Midbrain (tissue), 1 donor: Measurements from ENCODE around the gene WNT5B.
A peak's percentile ranks its signal among the peaks of the same experiment; 100 is the strongest.
"Not testable (repeated sequence)": the region's sequence is repeated elsewhere in the genome, so short reads cannot be mapped to it uniquely, and the experiment has no call there.

ENCODE experiments used
- DNase-seq: peaks from one replicate; lab custom pipeline; 2025; lab: John Stamatoyannopoulos, UW

WNT5B gene

DNA sequence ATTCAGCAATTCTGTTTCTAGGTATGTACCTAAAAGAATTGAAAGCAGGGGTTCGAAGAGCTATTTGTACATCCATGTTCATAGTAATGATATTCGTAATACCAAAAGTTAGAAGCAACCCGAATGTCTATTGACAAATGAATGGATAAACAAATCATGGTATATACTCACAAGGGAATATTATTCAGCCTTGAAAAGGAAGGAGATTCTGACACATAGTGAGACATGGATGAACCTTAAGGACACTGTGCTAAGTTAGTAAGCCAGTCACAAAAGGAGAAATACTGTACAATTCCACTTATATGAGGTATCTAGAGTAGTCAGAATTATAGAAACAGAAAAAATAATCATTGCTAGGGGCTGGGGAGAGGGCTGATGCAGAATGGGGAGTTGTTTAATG, 30.3 kb upstream of the WNT5B start:
- no peak for DNase-seq

- not testable (repeated sequence) for DNase-seq
Measured at GRCh38 chr12:1602706-1603105, 26.3 kb upstream of the WNT5B start.

DNA sequence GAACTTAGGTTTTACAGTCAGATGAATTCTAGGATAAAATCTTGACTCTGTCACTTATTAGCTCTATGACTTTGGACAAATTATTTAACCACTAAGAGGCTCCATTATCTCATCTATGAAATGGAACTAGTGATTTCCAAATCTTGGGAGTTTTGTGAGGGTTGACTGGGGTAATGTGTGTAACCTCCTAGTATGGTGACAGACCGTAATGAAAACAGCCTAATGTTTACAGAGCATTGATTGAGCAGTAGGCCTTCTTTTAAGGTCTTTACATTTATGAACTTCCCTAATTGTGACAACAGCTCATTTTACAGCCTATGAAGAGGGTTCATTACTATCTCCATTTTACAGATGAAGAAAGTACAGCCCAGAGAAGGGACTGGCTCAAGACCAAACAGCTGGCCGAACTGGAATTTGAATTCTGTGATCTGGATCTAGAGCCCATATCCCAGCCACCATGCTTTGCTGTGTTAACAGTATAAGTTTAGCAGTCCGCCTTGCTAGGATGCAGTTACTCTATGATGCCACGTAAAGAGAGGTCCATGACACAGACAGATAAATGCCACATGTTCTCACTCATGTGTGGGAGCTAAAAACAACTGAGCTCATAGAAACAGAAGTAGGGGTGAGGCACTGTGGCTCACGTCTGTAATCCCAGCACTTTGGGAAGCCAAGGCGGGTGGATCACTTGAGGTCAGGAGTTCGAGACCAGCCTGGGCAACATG, 25.6 kb upstream of the WNT5B start:
- DNase-seq: no peak

DNA sequence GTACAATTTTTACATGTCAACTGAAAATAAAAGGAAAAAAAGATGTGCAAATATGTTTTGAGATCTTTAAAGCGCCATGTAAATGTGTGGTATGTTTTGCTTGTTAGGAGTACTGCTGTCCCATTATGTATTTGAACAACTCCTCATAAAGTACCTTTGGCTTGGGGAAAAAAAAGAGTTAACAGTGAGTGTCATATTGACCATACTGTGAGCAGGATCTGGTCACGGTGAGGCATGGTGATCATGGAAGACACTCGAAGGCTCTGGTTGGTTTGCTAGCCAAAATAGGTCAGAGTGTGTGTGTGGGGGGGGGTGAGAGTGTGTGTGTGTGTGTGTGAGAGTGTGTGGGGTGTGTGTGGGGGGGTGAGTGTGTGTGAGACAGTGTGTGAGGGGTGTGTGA, 24.6 kb upstream of the WNT5B start:
- DNase-seq: no peak

DNA sequence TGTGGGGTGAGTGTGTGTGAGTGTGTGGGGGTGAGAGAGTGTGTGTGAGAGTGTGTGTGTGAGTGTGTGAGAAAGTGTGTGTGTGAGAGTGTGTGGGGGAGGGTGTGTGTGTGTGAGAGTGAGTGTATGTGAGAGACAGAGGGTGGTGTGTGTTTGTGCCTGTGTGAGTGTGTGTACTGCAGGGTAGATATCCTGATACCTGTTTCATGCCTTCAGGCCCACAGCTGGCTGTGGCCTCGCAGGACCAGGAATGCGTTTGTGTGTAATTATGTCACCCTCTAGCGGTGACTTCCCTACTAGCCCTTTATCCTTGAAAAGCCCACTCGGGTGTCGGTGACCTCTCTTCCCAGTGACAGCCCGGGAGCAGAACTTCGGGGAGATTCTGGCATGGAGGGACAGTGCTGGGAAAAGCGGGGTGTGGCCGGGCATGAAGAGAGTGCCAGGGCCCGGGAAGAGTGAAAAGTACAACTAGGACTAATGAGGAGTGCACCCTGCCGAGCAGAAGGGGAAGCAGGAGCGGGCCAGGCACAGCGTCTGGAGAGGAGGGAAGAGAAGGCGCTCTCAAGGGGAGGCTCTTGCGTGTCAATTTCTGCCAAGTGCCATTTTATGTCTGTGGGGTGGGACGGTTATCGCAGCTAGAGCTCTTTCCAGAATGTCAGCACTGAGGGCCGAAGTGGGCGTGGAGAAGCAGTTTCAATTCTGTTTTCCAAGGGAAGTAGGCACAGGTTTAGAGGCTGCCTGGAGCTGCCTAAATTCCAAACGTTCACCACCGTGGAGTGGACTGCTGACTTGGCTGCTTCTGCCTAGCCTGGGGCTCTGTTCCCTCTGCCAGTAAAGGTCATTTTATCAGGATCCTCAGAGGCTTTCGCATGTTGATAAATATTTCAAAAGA, 23.7 kb upstream of the WNT5B start:
- DNase-seq: peak; percentile 80

DNA sequence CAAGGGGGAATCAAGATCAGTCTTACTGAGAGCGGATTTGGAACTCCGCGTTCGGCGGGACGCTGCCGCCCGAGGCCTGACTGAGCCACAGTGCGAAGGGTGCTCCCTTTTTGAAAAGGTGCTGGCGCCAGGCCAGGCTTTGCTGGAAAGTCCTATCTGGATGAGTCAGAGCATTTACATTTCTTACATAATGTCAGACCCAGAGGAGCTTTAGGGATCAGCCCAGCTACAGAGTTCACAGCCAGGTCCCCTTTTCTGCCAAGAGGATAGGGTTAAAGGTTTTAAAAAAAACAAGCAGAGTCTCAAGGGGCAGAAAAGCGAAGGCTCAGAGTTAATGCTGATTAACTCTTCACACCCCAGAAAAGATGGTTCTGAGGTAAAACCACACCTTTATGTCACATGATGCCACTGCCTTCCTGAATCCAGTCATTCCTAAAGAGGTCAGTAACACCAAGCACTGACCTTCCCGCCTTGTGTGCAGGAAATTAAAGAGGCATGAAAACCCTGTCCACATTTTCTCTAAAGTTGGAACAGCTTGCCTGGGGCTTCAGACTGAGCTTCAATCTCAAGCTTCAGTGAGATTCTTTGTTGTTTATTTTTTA, 22.9 kb upstream of the WNT5B start:
- peak; percentile 68 for DNase-seq

DNA sequence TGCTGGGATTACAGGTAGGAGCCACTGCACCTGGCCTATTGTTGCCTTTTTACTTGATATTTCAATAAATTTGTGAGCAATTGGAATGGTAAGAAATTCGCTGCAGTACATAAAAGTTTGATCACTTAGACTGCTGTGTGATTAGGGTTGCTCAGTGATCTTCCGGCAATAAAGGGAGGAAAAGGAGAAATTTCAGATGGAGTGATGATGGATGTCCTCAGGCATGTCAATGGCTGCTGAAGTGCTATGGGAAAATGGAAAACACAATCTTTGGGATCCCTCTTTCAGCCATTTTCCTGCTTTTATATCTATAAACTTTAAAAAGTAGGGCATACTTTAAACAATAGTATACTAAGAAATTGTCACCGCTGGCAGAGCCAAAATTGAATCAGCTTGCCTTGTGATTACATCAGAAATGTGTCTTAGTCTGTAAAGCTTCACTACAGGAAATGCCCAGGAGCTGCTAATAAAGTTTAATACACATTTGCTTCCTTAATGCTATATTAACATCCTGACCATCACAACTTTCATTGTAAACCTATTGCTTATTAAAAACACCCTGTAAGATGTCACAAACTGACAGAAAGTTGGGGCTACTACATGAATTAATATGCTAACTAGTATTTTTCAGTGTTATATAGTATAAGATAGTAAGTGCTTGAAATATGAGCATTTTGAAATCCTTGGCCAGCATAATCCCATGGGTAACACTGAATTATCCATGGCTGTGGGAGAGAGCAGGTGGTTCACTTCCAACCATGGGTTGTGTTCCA, 20.9 kb upstream of the WNT5B start:
- DNase-seq: no peak

DNA sequence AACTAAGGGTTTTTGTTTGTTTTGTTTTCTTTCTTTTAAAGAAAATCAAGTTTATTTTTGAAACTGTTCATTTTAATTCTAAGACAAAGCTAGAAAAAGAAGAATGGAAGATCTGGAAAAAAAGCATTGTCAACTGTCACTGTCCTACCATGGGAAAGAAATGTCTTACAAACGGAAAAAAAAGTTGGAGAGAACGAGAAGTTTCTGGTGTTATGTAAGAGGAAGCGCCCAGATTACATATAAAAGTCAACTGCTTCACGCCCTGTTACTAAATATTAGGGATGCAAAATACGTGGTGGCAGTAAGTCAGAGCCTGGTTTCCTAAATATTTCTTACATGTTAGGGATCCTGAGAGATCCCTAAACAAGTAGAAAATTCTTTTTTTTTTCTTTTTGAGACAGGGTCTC, 20.3 kb upstream of the WNT5B start:
- DNase-seq: no peak

DNA sequence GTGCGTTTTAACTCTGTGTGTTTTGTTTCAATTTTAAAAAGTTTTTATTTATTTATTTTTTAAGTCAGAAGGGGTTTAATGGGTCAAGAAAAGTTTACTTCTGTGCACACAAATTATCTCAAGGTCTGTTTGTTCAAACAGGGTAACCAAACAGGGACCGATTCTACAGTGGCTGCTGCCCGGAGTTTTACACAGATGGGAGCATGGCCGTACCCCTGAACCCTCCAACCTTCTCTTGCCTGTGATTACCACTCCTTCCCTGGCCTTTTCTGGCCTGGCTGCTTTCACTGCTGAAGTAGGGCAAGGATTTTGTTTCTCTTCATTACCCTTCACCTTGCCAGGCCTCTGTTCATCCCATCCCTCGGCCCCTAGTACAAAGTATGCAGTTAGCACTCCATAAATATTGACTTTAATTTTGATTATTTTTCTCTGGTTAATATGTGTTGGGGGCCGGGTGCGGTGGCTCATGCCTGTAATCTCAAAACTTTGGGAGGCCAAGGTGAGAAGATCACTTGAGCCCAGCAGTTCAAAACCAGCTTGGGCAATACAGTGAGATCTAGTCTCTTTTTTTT, 18.9 kb upstream of the WNT5B start:
- DNase-seq: no peak

- DNase-seq: no peak
Measured at GRCh38 chr12:1611803-1612572, 17.0 kb upstream of the WNT5B start.

- DNase-seq: no peak
Measured at GRCh38 chr12:1613860-1614259, 15.2 kb upstream of the WNT5B start.

GRCh38 chr12:1614360-1614759, 14.7 kb upstream of the WNT5B start:
- no peak for DNase-seq

GRCh38 chr12:1616233-1617066, 12.6 kb upstream of the WNT5B start:
- no peak for DNase-seq

DNA sequence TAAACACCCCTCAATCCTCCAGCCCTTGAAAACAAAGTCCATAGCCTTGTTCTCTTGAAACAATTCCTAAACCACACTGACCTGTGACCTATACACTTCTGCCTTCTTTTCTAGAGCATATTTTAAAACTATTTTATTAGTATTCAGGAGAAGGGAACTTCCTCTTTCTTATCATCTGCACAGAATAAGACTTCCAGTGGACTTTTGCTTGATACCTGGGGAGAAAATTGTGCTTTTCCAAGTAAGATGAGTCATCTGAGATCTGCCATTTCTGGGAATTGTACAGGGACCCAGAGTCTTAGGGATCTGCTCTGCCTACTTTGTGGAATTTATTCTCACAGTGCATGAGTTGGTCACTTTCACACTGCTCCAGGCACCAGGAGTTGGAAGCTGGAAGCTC, 10.5 kb upstream of the WNT5B start:
- no peak for DNase-seq

DNA sequence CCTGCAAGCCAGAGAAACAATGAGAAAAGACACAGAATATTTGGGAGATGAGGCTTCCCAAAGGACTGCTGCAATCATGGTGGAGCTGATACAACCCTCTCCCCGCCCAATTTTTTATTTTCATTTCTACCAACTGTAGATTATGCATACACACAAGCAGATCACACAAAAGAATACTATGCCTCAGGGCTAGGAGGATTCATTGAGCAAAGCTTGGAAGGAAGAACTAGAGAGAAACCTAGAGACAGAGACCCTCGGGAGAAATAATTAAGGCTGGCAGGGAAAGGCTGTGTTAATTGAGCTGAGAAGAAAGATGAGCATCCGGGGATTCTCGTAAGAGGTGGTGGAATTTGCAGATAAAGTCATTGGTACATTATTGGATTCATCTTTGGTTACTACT, 9.9 kb upstream of the WNT5B start:
- DNase-seq: no peak

DNA sequence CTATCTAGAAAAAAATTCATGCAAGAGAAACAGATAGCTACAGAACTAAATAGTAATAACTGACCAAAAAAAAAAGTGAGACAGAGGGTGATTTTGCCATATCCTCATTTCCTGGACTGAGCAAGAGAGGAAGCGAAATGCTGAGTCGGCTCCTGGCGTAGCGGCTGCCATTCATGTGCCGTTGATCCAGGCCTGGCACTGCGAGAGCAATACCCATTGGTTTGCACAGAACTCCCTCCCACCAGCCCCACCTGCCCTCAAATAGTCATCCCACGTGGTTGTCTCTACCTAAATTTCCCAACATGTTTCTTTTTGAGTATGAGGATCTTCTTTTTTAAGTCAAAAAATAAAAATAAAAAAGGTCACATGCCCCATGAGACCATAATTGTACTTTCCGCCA, 9.4 kb upstream of the WNT5B start:
- DNase-seq: no peak

DNA sequence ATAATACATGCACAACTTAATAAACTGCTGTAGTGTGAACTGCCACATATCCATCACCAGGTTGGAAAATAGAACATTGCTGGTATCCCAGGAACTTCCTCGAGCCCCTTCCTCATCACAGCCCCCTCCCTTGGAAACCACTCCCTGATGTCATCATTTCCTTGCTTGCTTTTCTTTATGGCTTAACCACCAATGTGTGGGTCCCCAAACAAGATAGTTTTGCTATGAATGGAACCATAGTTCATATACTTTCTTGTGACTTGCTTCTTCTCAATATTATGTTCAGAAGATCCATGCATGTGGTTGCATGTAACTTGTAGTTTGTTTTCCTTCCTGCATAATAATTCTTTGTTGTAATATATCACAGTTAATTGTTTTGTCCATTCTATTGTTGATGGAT, 8.9 kb upstream of the WNT5B start:
- no peak for DNase-seq

DNA sequence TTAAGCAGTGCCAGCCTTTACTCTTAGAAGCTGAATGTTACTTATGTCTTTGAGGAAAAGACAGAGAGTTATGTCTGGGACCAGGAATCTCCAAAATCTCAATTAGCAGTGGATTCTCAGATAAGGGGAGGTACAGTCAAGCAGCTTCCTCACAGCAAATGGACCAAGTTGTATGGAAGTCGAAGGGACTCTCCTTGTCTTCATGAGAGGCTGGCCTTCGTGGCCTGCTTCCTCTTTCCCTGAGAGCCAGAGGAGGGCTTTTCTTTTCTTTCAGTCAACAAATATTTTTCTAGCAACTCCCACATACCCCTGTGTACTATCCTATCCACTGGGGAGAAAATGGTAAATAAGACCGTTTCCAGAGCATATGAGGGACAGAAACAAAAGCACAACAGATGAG, 6.6 kb upstream of the WNT5B start:
- DNase-seq: no peak

- DNase-seq: no peak
Measured at GRCh38 chr12:1629338-1630132, 504 bp downstream of the WNT5B start.
